Hepatocyte (in vitro differentiated cells): ENCODE results near the gene SCN3A. TPM values are rescaled to one million over a fixed set of nuclear protein-coding genes. Genes with fewer than 3 reads are reported as not detected.

Source experiments
- DNase-seq: peaks from one replicate; pipeline ENCODE4 v3.0.0-alpha.2; 2016; ENCODE audit warnings: low spot score
- H2AFZ ChIP-seq: fragments of 200-600 bp; sonication (generic); 2 replicates; pipeline ENCODE4 v1.6.0; 2016; ENCODE audit warnings: antibody characterized with exemption, mild to moderate bottlenecking
- H3K27ac ChIP-seq: fragments of 200-600 bp; sonication (generic); 2 replicates; pipeline ENCODE4 v1.5.1; 2016; ENCODE audit warnings: mild to moderate bottlenecking
- H3K27me3 ChIP-seq: fragments of 200-600 bp; sonication (generic); 2 replicates; pipeline ENCODE4 v1.6.1; 2016
- H3K36me3 ChIP-seq: fragments of 200-600 bp; sonication (generic); replicated peaks from 2 replicates; pipeline ENCODE4 v1.5.1; 2016; ENCODE audit warnings: low read depth; ENCODE audit not compliant: insufficient read depth
- H3K4me1 ChIP-seq: fragments of 200-600 bp; sonication (generic); 2 replicates; pipeline ENCODE4 v1.5.1; 2016; ENCODE audit warnings: mild to moderate bottlenecking, moderate library complexity; ENCODE audit not compliant: insufficient read depth
- H3K4me2 ChIP-seq: fragments of 200-600 bp; sonication (generic); 2 replicates; pipeline ENCODE4 v1.6.0; 2016
- H3K4me3 ChIP-seq: fragments of 200-600 bp; sonication (generic); 2 replicates; pipeline ENCODE4 v1.5.1; 2016; ENCODE audit warnings: mild to moderate bottlenecking
- H3K79me2 ChIP-seq: fragments of 200-600 bp; sonication (generic); 2 replicates; pipeline ENCODE4 v1.6.0; 2017; ENCODE audit warnings: mild to moderate bottlenecking
- H3K9me2 ChIP-seq: fragments of 200-600 bp; sonication (generic); replicated peaks from 2 replicates; pipeline ENCODE4 v1.6.0; 2017; ENCODE audit warnings: mild to moderate bottlenecking; ENCODE audit not compliant: insufficient read depth
- H3K9me3 ChIP-seq: fragments of 200-600 bp; sonication (generic); 2 replicates; pipeline ENCODE4 v1.5.1; 2016; ENCODE audit warnings: low read depth, mild to moderate bottlenecking
- H4K20me1 ChIP-seq: fragments of 200-600 bp; sonication (generic); 2 replicates; pipeline ENCODE4 v1.6.0; 2016; ENCODE audit warnings: mild to moderate bottlenecking; ENCODE audit not compliant: insufficient read depth, poor library complexity, severe bottlenecking
- EZH2 ChIP-seq: fragments of 200-600 bp; sonication (generic); IDR thresholded peaks from 2 replicates; pipeline ENCODE4 v1.6.1; 2016; ENCODE audit warnings: antibody characterized with exemption, mild to moderate bottlenecking, borderline replicate concordance
- EZH2phosphoT487 ChIP-seq: fragments of 200-600 bp; sonication (generic); IDR thresholded peaks from one replicate; pipeline ENCODE4 v1.6.1; 2018; ENCODE audit warnings: antibody characterized with exemption, mild to moderate bottlenecking, low read depth, moderate library complexity; ENCODE audit not compliant: unreplicated experiment, severe bottlenecking
- WGBS: methylation state at CpG from one replicate; pipeline ENCODE4 v1.1.6; 2016; ENCODE audit warnings: low lambda C conversion rate; ENCODE audit errors: missing lambda C conversion rate; 5-methylcytosine and 5-hydroxymethylcytosine counted together
- polyA plus RNA-seq: library from polyadenylated mRNA; unstranded; fragments of >200 nt; fragmentation: Nextera tagmentation; extraction: Ambion mirVana; gene quantifications from 2 replicates; pipeline ENCODE4 v1.2.1, GENCODE V29; 2016
- total RNA-seq: library from RNA; depleted of rRNA; stranded (reverse); fragments of >200 nt; gene quantifications from 2 replicates; pipeline ENCODE4 v1.2.3, GENCODE V29; 2014
- TF ChIP-seq, protein P1 (sequence below): fragments of 200-600 bp; sonication (generic); IDR thresholded peaks from 2 replicates; pipeline ENCODE4 v1.5.1; 2016; ENCODE audit warnings: antibody characterized with exemption, mild to moderate bottlenecking; ENCODE audit not compliant: poor library complexity

Gene SCN3A
- total and polyA plus RNA-seq, 2 experiments from 2014 or later: 3.0 to 14.5 TPM

DNA sequence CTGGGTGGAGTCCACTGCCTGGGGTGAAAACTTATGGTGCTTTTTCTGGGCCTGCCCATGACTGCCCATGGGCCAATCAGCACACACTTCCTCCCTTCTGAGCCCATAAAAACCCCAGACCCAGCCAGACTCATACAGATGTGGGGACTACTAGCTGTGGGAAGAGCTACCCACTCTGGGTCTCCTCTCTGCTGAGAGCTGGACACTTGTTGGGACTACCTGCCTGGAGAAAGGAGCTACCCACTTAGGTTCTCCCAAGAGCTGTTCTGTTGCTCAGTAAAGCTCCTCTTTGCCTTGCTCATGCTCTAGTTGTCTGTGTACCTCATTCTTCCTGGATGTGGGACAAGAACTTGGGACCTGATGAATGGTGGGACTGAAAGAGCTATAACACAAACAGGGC is 129.0 kb downstream of the SCN3A start:
- Histone ChIP-seq H3K4me3 (no peak overlapping the region), H3K79me2 (no peaks in the 10 kb centered on the region), H3K36me3 (no peaks in the 10 kb centered on the region), H3K27me3 (no peaks in the 10 kb centered on the region), H3K4me1 (no peaks in the 10 kb centered on the region), H3K9me3 (no peaks in the 10 kb centered on the region), H2AFZ (no peak overlapping the region), H3K27ac (no peak overlapping the region), H3K4me2 (no peak overlapping the region), H4K20me1 (no peaks in the 10 kb centered on the region), H3K9me2 (no peaks in the 10 kb centered on the region)
- TF ChIP-seq EZH2 (no peak), EZH2phosphoT487 (no peak)
- TF ChIP-seq, protein P1, sequence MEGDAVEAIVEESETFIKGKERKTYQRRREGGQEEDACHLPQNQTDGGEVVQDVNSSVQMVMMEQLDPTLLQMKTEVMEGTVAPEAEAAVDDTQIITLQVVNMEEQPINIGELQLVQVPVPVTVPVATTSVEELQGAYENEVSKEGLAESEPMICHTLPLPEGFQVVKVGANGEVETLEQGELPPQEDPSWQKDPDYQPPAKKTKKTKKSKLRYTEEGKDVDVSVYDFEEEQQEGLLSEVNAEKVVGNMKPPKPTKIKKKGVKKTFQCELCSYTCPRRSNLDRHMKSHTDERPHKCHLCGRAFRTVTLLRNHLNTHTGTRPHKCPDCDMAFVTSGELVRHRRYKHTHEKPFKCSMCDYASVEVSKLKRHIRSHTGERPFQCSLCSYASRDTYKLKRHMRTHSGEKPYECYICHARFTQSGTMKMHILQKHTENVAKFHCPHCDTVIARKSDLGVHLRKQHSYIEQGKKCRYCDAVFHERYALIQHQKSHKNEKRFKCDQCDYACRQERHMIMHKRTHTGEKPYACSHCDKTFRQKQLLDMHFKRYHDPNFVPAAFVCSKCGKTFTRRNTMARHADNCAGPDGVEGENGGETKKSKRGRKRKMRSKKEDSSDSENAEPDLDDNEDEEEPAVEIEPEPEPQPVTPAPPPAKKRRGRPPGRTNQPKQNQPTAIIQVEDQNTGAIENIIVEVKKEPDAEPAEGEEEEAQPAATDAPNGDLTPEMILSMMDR: no peak
- no peak for DNase-seq

DNA sequence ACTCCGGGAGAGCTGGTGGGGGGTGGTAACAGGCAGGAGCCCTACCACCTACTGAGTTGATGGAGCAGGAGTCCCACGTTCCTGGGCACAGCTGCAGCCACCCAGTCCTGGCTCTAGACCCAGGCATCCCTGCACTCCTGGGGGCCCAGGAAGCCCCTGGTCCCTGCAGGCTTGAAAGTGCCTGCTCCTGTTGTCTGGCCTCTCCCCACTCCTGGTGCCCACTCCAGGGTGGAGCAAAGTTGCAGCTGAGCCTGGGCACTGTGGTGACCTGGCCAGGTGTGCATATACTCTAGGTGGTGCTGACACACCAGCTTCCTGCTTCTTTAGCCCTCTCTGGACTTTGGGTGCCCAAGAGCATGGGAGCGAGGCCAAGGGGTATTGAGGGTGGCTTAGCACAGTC is 129.5 kb downstream of the SCN3A start:
- Histone ChIP-seq H3K9me2 (no peaks in the 10 kb centered on the region), H3K79me2 (no peaks in the 10 kb centered on the region), H3K4me3 (no peak overlapping the region), H3K36me3 (no peaks in the 10 kb centered on the region), H3K27me3 (no peaks in the 10 kb centered on the region), H2AFZ (no peak overlapping the region), H3K4me1 (no peaks in the 10 kb centered on the region), H4K20me1 (no peaks in the 10 kb centered on the region), H3K4me2 (no peak overlapping the region), H3K9me3 (no peaks in the 10 kb centered on the region), H3K27ac (no peak overlapping the region)
- no peak for TF ChIP-seq EZH2phosphoT487
- no peak for TF ChIP-seq EZH2
- TF ChIP-seq, protein P1: no peak
- WGBS: 88% methylated on average over 3 of the region's 3 CpGs
- no peak for DNase-seq

DNA sequence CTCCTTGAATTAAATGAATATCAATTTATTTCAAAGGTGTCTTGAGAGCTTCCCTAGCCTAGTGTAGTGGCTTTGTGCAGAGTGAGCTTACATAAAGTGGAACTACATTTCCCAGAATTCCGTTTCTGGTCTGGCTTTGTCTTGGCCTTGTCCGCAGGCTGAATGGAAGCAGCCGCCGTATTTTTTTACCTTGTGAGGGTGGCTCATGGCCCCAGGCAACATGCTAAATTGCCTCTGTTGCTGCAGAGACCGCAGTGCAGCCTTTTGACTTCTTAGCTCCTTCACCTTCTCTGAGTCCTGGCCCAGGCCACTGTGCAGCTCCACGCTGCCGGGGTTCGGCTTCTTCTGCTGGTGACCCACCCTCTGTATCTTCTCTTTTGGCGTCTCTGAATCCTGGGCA is 133.8 kb downstream of the SCN3A start:
- no peak overlapping the region for H3K27ac ChIP-seq
- TF ChIP-seq EZH2 (no peak), EZH2phosphoT487 (no peak)
- TF ChIP-seq, protein P1: no peak
- H3K4me3 ChIP-seq: no peak overlapping the region
- DNase-seq: no peak
- 66% methylated on average over 9 of the region's 9 CpGs for WGBS
- H3K4me1 ChIP-seq: peaks cover 11% of the 10 kb centered on the region
- no peaks in the 10 kb centered on the region for H3K36me3 ChIP-seq
- H3K4me2 ChIP-seq: no peak overlapping the region
- H3K27me3 ChIP-seq: no peaks in the 10 kb centered on the region
- H3K9me3 ChIP-seq: no peaks in the 10 kb centered on the region
- no peaks in the 10 kb centered on the region for H4K20me1 ChIP-seq
- peak overlapping the region; percentile 21 for H2AFZ ChIP-seq
- no peaks in the 10 kb centered on the region for H3K79me2 ChIP-seq
- no peaks in the 10 kb centered on the region for H3K9me2 ChIP-seq

DNA sequence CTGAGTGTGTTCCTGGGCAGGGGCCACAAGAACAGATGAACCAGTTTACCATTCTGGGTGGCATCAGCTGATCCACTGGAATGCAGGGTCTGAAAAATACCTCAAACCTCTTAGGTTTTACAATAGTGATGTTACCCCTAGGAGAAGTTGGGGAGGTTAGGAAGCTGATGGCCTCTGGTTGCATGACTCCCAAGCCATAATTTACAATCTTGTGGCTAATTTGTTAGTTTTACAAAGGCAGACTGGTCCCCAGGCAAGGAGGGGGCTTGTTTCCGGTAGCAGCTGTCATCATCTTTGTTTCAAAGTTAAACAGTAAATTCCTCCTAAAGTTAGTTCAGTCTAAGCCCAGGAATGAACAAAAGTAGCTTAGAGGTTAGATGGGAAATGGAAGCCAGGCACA is 134.7 kb downstream of the SCN3A start:
- no peak for DNase-seq
- no peaks in the 10 kb centered on the region for H3K9me3 ChIP-seq
- 63% methylated on average over 1 of the region's 1 CpG for WGBS
- H3K9me2 ChIP-seq: no peaks in the 10 kb centered on the region
- no peaks in the 10 kb centered on the region for H3K36me3 ChIP-seq
- peaks cover 11% of the 10 kb centered on the region for H3K4me1 ChIP-seq
- no peak overlapping the region for H2AFZ ChIP-seq
- no peaks in the 10 kb centered on the region for H3K79me2 ChIP-seq
- no peak overlapping the region for H3K27ac ChIP-seq
- H3K27me3 ChIP-seq: no peaks in the 10 kb centered on the region
- H3K4me2 ChIP-seq: no peak overlapping the region
- no peaks in the 10 kb centered on the region for H4K20me1 ChIP-seq
- no peak overlapping the region for H3K4me3 ChIP-seq
- TF ChIP-seq EZH2phosphoT487 (no peak), EZH2 (no peak)
- TF ChIP-seq, protein P1: no peak
